Natural killer cell (primary cell): Measurements from ENCODE around the gene KRTAP5-4. TPM values are rescaled to one million over a fixed set of nuclear protein-coding genes. Genes with fewer than 3 reads are reported as not detected.
"Not testable (repeated sequence)": the region's sequence is repeated elsewhere in the genome, so short reads cannot be mapped to it uniquely, and the experiment has no call there.

Source experiments
- ATAC-seq, 3 donors: fragments of 150-1000 bp in 2 of 3; fragments of 200-7000 bp in 1 of 3; cut with Tn5 transposase; 1 replicate in 1 of 3; 2 replicates in 2 of 3; pipeline ENCODE4 v1.10.0; 2021; ENCODE audit warnings: mild to moderate bottlenecking in 2 of 3, moderate library complexity in 2 of 3
- DNase-seq, 2 donors: peaks; one replicate each; pipeline versions ENCODE4 v3.0.0 to v3.0.0-alpha.2; 2013 to 2021; ENCODE audit warnings: mixed read lengths in 1 of 2
- H3K27ac ChIP-seq: one replicate; pipeline ENCODE4 v1.5.1; 2013; ENCODE audit warnings: mild to moderate bottlenecking, low read length
- H3K27me3 ChIP-seq: one replicate; pipeline ENCODE4 v1.6.1; 2013; ENCODE audit warnings: low read length; ENCODE audit not compliant: control insufficient read depth, insufficient read depth
- H3K36me3 ChIP-seq: one replicate; pipeline ENCODE4 v1.6.1; 2013; ENCODE audit warnings: low read length; ENCODE audit not compliant: control insufficient read depth, insufficient read depth
- H3K4me1 ChIP-seq: one replicate; pipeline ENCODE4 v1.6.1; 2013; ENCODE audit warnings: low read length; ENCODE audit not compliant: control insufficient read depth, insufficient read depth
- H3K4me3 ChIP-seq: one replicate; pipeline ENCODE4 v1.5.1; 2013; ENCODE audit warnings: low read length
- H3K9me3 ChIP-seq: one replicate; pipeline ENCODE4 v1.6.1; 2013; ENCODE audit warnings: low read length; ENCODE audit not compliant: control insufficient read depth, insufficient read depth
- H3K27ac Mint-ChIP-seq, 2 donors: one replicate each; pipeline ENCODE4 v1.8.0; 2022; ENCODE audit warnings: mild to moderate bottlenecking in 2 of 2, mixed read lengths in 2 of 2, moderate library complexity in 1 of 2
- H3K27me3 Mint-ChIP-seq, 2 donors: one replicate each; pipeline ENCODE4 v1.8.0; 2022; ENCODE audit warnings: low read depth in 2 of 2, mixed read lengths in 2 of 2
- H3K36me3 Mint-ChIP-seq: one replicate; pipeline ENCODE4 v1.8.0; 2022; ENCODE audit warnings: mixed read lengths
- H3K4me1 Mint-ChIP-seq, 2 donors: one replicate each; pipeline ENCODE4 v1.8.0; 2022; ENCODE audit warnings: mixed read lengths in 2 of 2
- H3K4me3 Mint-ChIP-seq: one replicate; pipeline ENCODE4 v1.8.0; 2022; ENCODE audit warnings: mild to moderate bottlenecking, moderate library complexity, mixed read lengths
- H3K9me3 Mint-ChIP-seq, 2 donors: one replicate each; pipeline ENCODE4 v1.8.0; 2022; ENCODE audit warnings: mixed read lengths in 2 of 2
- CTCF ChIP-seq: fragments of 200-600 bp; IDR thresholded peaks from one replicate; pipeline ENCODE4 v1.8.0; 2022; ENCODE audit warnings: antibody characterized with exemption
- WGBS: methylation state at CpG from one replicate; pipeline ENCODE4 v1.1.7; 2013; ENCODE audit warnings: missing lambda C conversion rate; ENCODE audit not compliant: insufficient coverage; 5-methylcytosine and 5-hydroxymethylcytosine counted together
- intact Hi-C: fragments of 100-400 bp; cut with micrococcal nuclease; formaldehyde crosslinking; loops from one replicate; pipeline ENCODE4 v1.14.2; 2022
- total RNA-seq, 4 donors: library from RNA; stranded (reverse); fragments of 120-200 nt in 1 of 4; gene quantifications; one replicate each; pipeline versions ENCODE4 v1.2.3 to v1.2.4, GENCODE V29; 2013 to 2022

The KRTAP5-4 gene
- total RNA-seq, 3 donors from 2014 or later (not counting 1 experiment from before 2014, with no cell fraction given) = not detected

- Mint-ChIP-seq H3K27me3 (peaks cover 0 to 27% of the 10 kb centered on the region in 2 donors), H3K9me3 (no peaks in the 10 kb centered on the region), H3K4me1 (no peaks in the 10 kb centered on the region), H3K4me3 (no peak overlapping the region), H3K27ac (no peak overlapping the region), H3K36me3 (no peaks in the 10 kb centered on the region)
- H3K9me3 ChIP-seq = no peaks in the 10 kb centered on the region
- no peaks in the 10 kb centered on the region for H3K36me3 ChIP-seq
- no peak overlapping the region for H3K4me3 ChIP-seq
- intact Hi-C loops = no loop called here
- peaks cover 4% of the 10 kb centered on the region for H3K4me1 ChIP-seq
- no peak for ATAC-seq
- DNase-seq = no peak
- no peaks in the 10 kb centered on the region for H3K27me3 ChIP-seq
- WGBS = 80% methylated on average over 15 of the region's 15 CpGs
- no peak for TF ChIP-seq CTCF
- no peak overlapping the region for H3K27ac ChIP-seq
Measured at GRCh38 chr11:1650034-1650917, 28.3 kb upstream of the KRTAP5-4 start.

- no peak for TF ChIP-seq CTCF
- peaks cover 8 to 22% of the 10 kb centered on the region in 2 donors for H3K27me3 Mint-ChIP-seq
- Histone ChIP-seq H3K27me3 (no peaks in the 10 kb centered on the region), H3K9me3 (no peaks in the 10 kb centered on the region), H3K27ac (no peak overlapping the region), H3K36me3 (no peaks in the 10 kb centered on the region), H3K4me1 (peaks cover 4% of the 10 kb centered on the region), H3K4me3 (no peak overlapping the region)
- H3K27ac Mint-ChIP-seq = no peak overlapping the region
- 91% methylated on average over 26 of the region's 28 CpGs for WGBS
- DNase-seq (no peak), ATAC-seq (no peak)
- H3K36me3 Mint-ChIP-seq = no peaks in the 10 kb centered on the region
- intact Hi-C loops = no loop called here
- no peak overlapping the region for H3K4me3 Mint-ChIP-seq
- H3K4me1 Mint-ChIP-seq = no peaks in the 10 kb centered on the region
- H3K9me3 Mint-ChIP-seq = no peaks in the 10 kb centered on the region
Measured at GRCh38 chr11:1648653-1649420, 26.9 kb upstream of the KRTAP5-4 start.

GRCh38 chr11:1647901-1648652 lies 26.1 kb upstream of the KRTAP5-4 start:
- no peaks in the 10 kb centered on the region for H3K9me3 Mint-ChIP-seq
- H3K27me3 ChIP-seq = no peaks in the 10 kb centered on the region
- no peaks in the 10 kb centered on the region for H3K36me3 Mint-ChIP-seq
- no peaks in the 10 kb centered on the region for H3K4me1 Mint-ChIP-seq
- DNase-seq (no peak), ATAC-seq (no peak)
- no peak overlapping the region for H3K4me3 Mint-ChIP-seq
- no peak overlapping the region for H3K27ac Mint-ChIP-seq
- intact Hi-C loops = no loop called here
- WGBS = 93% methylated on average over 35 of the region's 35 CpGs
- peaks cover 8 to 21% of the 10 kb centered on the region in 2 donors for H3K27me3 Mint-ChIP-seq
- no peak overlapping the region for H3K4me3 ChIP-seq
- no peak overlapping the region for H3K27ac ChIP-seq
- no peaks in the 10 kb centered on the region for H3K36me3 ChIP-seq
- H3K9me3 ChIP-seq = no peaks in the 10 kb centered on the region
- no peak for TF ChIP-seq CTCF
- peaks cover 4% of the 10 kb centered on the region for H3K4me1 ChIP-seq

GRCh38 chr11:1646540-1646939 lies 24.6 kb upstream of the KRTAP5-4 start:
- H3K27ac ChIP-seq, ATAC-seq, DNase-seq, H3K4me3 Mint-ChIP-seq, H3K36me3 Mint-ChIP-seq, H3K9me3 Mint-ChIP-seq, H3K4me1 Mint-ChIP-seq, intact Hi-C loops, H3K4me3 ChIP-seq, H3K27me3 ChIP-seq, H3K27ac Mint-ChIP-seq, H3K4me1 ChIP-seq, H3K36me3 ChIP-seq, H3K9me3 ChIP-seq: not testable (repeated sequence)
- peaks cover 8 to 16% of the 10 kb centered on the region in 2 donors for H3K27me3 Mint-ChIP-seq
- WGBS = 86% methylated on average over 8 of the region's 10 CpGs
